NCI-H2107 treated with DMSO at 0.1 percent for 48 hours (cell line): ENCODE results near the gene SAMD9L.
"Not testable (repeated sequence)": the region's sequence is repeated elsewhere in the genome, so short reads cannot be mapped to it uniquely, and the experiment has no call there.

Experiments used
- DNase-seq: peaks from one replicate; lab custom pipeline; 2025; ENCODE audit not compliant: unreplicated experiment; lab: John Stamatoyannopoulos, UW

The SAMD9L gene

GRCh38 chr7:93146472-93147141, 1.6 kb downstream of the SAMD9L start:
- DNase-seq = no peak

GRCh38 chr7:93146036-93146435, 2.1 kb downstream of the SAMD9L start:
- no peak for DNase-seq

GRCh38 chr7:93145354-93145753, 2.8 kb downstream of the SAMD9L start:
- DNase-seq = no peak

GRCh38 chr7:93142127-93142526, 6.1 kb downstream of the SAMD9L start:
- DNase-seq = no peak

GRCh38 chr7:93140582-93141191, 7.5 kb downstream of the SAMD9L start:
- DNase-seq = no peak

- no peak for DNase-seq
Measured at GRCh38 chr7:93138576-93138975, 9.6 kb downstream of the SAMD9L start.

- DNase-seq = no peak
Measured at GRCh38 chr7:93133005-93133404, 15.2 kb downstream of the SAMD9L start.

GRCh38 chr7:93132216-93132615, 16.0 kb downstream of the SAMD9L start:
- no peak for DNase-seq

- DNase-seq = not testable (repeated sequence)
Measured at GRCh38 chr7:93126954-93127353, 21.2 kb downstream of the SAMD9L start.

- not testable (repeated sequence) for DNase-seq
Measured at GRCh38 chr7:93123532-93123931, 24.7 kb downstream of the SAMD9L start.

GRCh38 chr7:93120592-93121549, 27.3 kb downstream of the SAMD9L start:
- DNase-seq = no peak

GRCh38 chr7:93119191-93119905, 28.8 kb downstream of the SAMD9L start:
- no peak for DNase-seq

- DNase-seq = peak; percentile 93
Measured at GRCh38 chr7:93117852-93118530, 30.2 kb downstream of the SAMD9L start, which contains the start of gene SAMD9. Gene SAMD9 (minus strand): TSS chr7:93117979. CDS start chr7:93106097, 11,882 bp downstream.

GRCh38 chr7:93117327-93117726, 30.9 kb downstream of the SAMD9L start:
- no peak for DNase-seq

GRCh38 chr7:93115796-93116195, 32.4 kb downstream of the SAMD9L start:
- no peak for DNase-seq

- DNase-seq = no peak
Measured at GRCh38 chr7:93108003-93108402, 40.2 kb downstream of the SAMD9L start.

- no peak for DNase-seq
Measured at GRCh38 chr7:93097388-93097787, 50.8 kb downstream of the SAMD9L start.

GRCh38 chr7:93092757-93093370, 55.3 kb downstream of the SAMD9L start:
- no peak for DNase-seq
